Epithelial cell of esophagus (primary cell): Measurements from ENCODE around the gene MTREX.

Experiments used
- DNase-seq: peaks from one replicate; pipeline ENCODE4 v3.0.0; 2010; ENCODE audit warnings: low read depth
- H3K4me3 ChIP-seq: 2 replicates; pipeline ENCODE4 v1.5.1; 2011; ENCODE audit warnings: mild to moderate bottlenecking, low read length, control low read depth
- CTCF ChIP-seq: IDR thresholded peaks from 2 replicates; pipeline ENCODE4 v1.5.1; 2011; ENCODE audit warnings: low read depth, mild to moderate bottlenecking, low read length, control low read depth, inconsistent platforms; ENCODE audit not compliant: insufficient read depth; ENCODE audit errors: missing control alignments

Gene MTREX

GRCh38 chr5:55307383-55308253 lies at the start of gene MTREX, which contains the start of gene DHX29:
Gene MTREX (plus strand): TSS chr5:55307989. CDS start chr5:55308014, 25 bp downstream.
Gene DHX29 (minus strand): TSS chr5:55307694. CDS start chr5:55307573, 121 bp downstream.
- DNase-seq = peak; percentile 92
- peak within 1 kb of the TSS; percentile 96 for H3K4me3 ChIP-seq
- no peak for TF ChIP-seq CTCF

- H3K4me3 ChIP-seq = no peak overlapping the region
- TF ChIP-seq CTCF = no peak
- no peak for DNase-seq
These were observed 49.5 kb upstream of the MTREX start for GRCh38 chr5:55258339-55258738.

GRCh38 chr5:55276771-55277170 lies 31.0 kb upstream of the MTREX start:
- TF ChIP-seq CTCF = no peak
- DNase-seq = peak; percentile 71
- H3K4me3 ChIP-seq = no peak overlapping the region

GRCh38 chr5:55278778-55279177 lies 29.0 kb upstream of the MTREX start:
- H3K4me3 ChIP-seq = no peak overlapping the region
- TF ChIP-seq CTCF = no peak
- DNase-seq = peak; percentile 23

GRCh38 chr5:55286411-55286933 lies 21.3 kb upstream of the MTREX start:
- H3K4me3 ChIP-seq = no peak overlapping the region
- no peak for DNase-seq
- TF ChIP-seq CTCF = no peak

- no peak for DNase-seq
- no peak overlapping the region for H3K4me3 ChIP-seq
- TF ChIP-seq CTCF = no peak
These were observed 18.0 kb upstream of the MTREX start for GRCh38 chr5:55289808-55290207.
